Spleen (tissue), 7 donors: ENCODE results near the gene PPP1R12B.

Source experiments
- POLR2A ChIP-seq, 3 donors: fragments of 450-650 bp; IDR thresholded peaks; one replicate each; pipeline ENCODE4 v1.5.1; 2017; ENCODE audit warnings: antibody characterized with exemption in 3 of 3, mild to moderate bottlenecking in 1 of 3
- POLR2AphosphoS5 ChIP-seq, 3 donors: sonication (generic); formaldehyde crosslinking; IDR thresholded peaks; one replicate each; pipeline ENCODE4 v1.5.1; 2017; ENCODE audit warnings: antibody characterized with exemption in 3 of 3
- TF ChIP-seq, protein P1 (sequence below), 11 experiments: fragments of 200-600 bp in 7 of 11; fragments of 450-650 bp in 4 of 11; sonication (generic) in 4 of 11; IDR thresholded peaks in 8 of 11; conservative IDR thresholded peaks in 3 of 11; 1 replicate in 7 of 11; 2 replicates in 4 of 11; pipeline versions ENCODE4 v1.4.0 to v1.8.0; 2016 to 2021; ENCODE audit warnings: antibody characterized with exemption in 11 of 11, inconsistent platforms in 4 of 11, mild to moderate bottlenecking in 1 of 11
- donor health status: DM: no; HTN: no; CAD: no; lungs with moderate emphysema.
- donor health status: DM: no; HTN: no; CAD: no.
- donor health status: DM: no; HTN: no; CAD: no.

DNA sequence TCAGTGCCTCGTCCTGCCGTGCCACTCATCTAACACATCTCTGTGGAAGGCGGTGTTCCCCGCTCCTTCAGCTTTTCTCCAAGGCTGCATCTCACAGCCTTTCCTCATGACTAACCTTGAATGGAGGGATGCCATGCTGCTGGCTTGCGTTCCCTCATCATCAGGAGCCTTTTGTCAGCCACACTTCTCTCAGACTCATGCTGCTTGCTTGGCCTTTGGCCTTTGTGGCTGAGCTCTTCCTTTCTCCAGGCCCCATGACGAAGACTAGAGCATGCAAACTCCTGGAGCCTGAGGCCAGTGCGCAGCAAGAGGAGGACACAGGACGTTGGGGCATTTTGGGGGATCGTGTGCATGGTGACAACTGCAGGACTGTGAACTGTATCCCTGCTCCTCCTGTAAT is 291.0 kb downstream of the PPP1R12B start:
- TF ChIP-seq, protein P1, sequence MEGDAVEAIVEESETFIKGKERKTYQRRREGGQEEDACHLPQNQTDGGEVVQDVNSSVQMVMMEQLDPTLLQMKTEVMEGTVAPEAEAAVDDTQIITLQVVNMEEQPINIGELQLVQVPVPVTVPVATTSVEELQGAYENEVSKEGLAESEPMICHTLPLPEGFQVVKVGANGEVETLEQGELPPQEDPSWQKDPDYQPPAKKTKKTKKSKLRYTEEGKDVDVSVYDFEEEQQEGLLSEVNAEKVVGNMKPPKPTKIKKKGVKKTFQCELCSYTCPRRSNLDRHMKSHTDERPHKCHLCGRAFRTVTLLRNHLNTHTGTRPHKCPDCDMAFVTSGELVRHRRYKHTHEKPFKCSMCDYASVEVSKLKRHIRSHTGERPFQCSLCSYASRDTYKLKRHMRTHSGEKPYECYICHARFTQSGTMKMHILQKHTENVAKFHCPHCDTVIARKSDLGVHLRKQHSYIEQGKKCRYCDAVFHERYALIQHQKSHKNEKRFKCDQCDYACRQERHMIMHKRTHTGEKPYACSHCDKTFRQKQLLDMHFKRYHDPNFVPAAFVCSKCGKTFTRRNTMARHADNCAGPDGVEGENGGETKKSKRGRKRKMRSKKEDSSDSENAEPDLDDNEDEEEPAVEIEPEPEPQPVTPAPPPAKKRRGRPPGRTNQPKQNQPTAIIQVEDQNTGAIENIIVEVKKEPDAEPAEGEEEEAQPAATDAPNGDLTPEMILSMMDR (IDR thresholded peaks at IDR 0.05 in 8 of 11, conservative IDR thresholded peaks at IDR 0.05 in 3 of 11): no peak
- TF ChIP-seq POLR2AphosphoS5 (IDR thresholded peaks at IDR 0.05) (no peak), POLR2A (IDR thresholded peaks at IDR 0.05) (no peak)
